HG02852 (cell line): ENCODE data around the gene HIPK2.
A peak's percentile ranks its signal among the peaks of the same experiment; 100 is the strongest.

ENCODE experiments used
- ATAC-seq: cut with Tn5 transposase; IDR thresholded peaks from one replicate; pipeline ENCODE4 v1.9.1; 2021; ENCODE audit warnings: mild to moderate bottlenecking, moderate library complexity; ENCODE audit not compliant: unreplicated experiment

Gene HIPK2

GRCh38 chr7:139658296-139658695 lies 119.5 kb downstream of the HIPK2 start:
- ATAC-seq = no peak

- no peak for ATAC-seq
Observed at GRCh38 chr7:139657725-139658124, 120.1 kb downstream of the HIPK2 start.

- ATAC-seq = no peak
Observed at GRCh38 chr7:139656387-139656786, 121.4 kb downstream of the HIPK2 start.

- no peak for ATAC-seq
Observed at GRCh38 chr7:139655305-139655704, 122.5 kb downstream of the HIPK2 start.

- ATAC-seq = no peak
Observed at GRCh38 chr7:139654276-139655181, 123.3 kb downstream of the HIPK2 start.

- ATAC-seq = no peak
Observed at GRCh38 chr7:139651914-139652313, 125.9 kb downstream of the HIPK2 start.

GRCh38 chr7:139651308-139651707 lies 126.5 kb downstream of the HIPK2 start:
- no peak for ATAC-seq

- ATAC-seq = no peak
Observed at GRCh38 chr7:139650429-139651100, 127.2 kb downstream of the HIPK2 start.

GRCh38 chr7:139648941-139649425 lies 128.8 kb downstream of the HIPK2 start:
- ATAC-seq = peak; percentile 85

GRCh38 chr7:139648391-139648861 lies 129.4 kb downstream of the HIPK2 start:
- ATAC-seq = no peak

GRCh38 chr7:139647814-139648390 lies 129.9 kb downstream of the HIPK2 start:
- ATAC-seq = no peak

- ATAC-seq = no peak
Observed at GRCh38 chr7:139647085-139647484, 130.7 kb downstream of the HIPK2 start.

GRCh38 chr7:139646566-139646965 lies 131.2 kb downstream of the HIPK2 start:
- no peak for ATAC-seq

- ATAC-seq = no peak
Observed at GRCh38 chr7:139645572-139646523, 131.9 kb downstream of the HIPK2 start.

GRCh38 chr7:139643951-139644585 lies 133.7 kb downstream of the HIPK2 start:
- no peak for ATAC-seq

GRCh38 chr7:139642283-139642682 lies 135.5 kb downstream of the HIPK2 start:
- ATAC-seq = no peak

- ATAC-seq = no peak
Observed at GRCh38 chr7:139641337-139641992, 136.3 kb downstream of the HIPK2 start.

- no peak for ATAC-seq
Observed at GRCh38 chr7:139640681-139641080, 137.1 kb downstream of the HIPK2 start.

GRCh38 chr7:139639563-139639962 lies 138.2 kb downstream of the HIPK2 start:
- ATAC-seq = no peak
